ENCODE data around the gene ABHD16A.

DNA sequence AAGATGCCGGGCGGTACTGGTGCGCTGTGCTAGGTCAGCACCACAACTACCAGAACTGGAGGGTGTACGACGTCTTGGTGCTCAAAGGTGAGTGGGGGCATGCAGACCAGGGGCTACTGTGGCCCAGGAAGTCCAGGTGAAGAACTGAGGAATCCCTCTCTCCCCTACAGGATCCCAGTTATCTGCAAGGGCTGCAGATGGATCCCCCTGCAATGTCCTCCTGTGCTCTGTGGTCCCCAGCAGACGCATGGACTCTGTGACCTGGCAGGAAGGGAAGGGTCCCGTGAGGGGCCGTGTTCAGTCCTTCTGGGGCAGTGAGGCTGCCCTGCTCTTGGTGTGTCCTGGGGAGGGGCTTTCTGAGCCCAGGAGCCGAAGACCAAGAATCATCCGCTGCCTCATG lies 4.6 kb upstream of the ABHD16A start:
- TF ChIP-seq, protein P1, sequence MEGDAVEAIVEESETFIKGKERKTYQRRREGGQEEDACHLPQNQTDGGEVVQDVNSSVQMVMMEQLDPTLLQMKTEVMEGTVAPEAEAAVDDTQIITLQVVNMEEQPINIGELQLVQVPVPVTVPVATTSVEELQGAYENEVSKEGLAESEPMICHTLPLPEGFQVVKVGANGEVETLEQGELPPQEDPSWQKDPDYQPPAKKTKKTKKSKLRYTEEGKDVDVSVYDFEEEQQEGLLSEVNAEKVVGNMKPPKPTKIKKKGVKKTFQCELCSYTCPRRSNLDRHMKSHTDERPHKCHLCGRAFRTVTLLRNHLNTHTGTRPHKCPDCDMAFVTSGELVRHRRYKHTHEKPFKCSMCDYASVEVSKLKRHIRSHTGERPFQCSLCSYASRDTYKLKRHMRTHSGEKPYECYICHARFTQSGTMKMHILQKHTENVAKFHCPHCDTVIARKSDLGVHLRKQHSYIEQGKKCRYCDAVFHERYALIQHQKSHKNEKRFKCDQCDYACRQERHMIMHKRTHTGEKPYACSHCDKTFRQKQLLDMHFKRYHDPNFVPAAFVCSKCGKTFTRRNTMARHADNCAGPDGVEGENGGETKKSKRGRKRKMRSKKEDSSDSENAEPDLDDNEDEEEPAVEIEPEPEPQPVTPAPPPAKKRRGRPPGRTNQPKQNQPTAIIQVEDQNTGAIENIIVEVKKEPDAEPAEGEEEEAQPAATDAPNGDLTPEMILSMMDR (IDR thresholded peaks at IDR 0.05; ENCODE audit: poor library complexity, severe bottlenecking) = no peak
- TF ChIP-seq POLR2AphosphoS5 (IDR thresholded peaks at IDR 0.05) (no peak), EP300 (conservative IDR thresholded peaks at IDR 0.05; ENCODE audit: poor library complexity, severe bottlenecking) (no peak), TAF1 (IDR thresholded peaks at IDR 0.05; ENCODE audit: low read depth) (no peak), EZH2 (IDR thresholded peaks at IDR 0.05; ENCODE audit: borderline replicate concordance, insufficient read depth, low read length, poor library complexity, severe bottlenecking) (no peak), RAD21 (conservative IDR thresholded peaks at IDR 0.05) (no peak), MXI1 (conservative IDR thresholded peaks at IDR 0.05; ENCODE audit: poor library complexity, severe bottlenecking) (no peak)

Measured in neural cell (in vitro differentiated cells).